Thyroid gland (tissue), 4 donors: ENCODE data around the gene ABCC10.

Experiments used
- CTCF ChIP-seq, 6 experiments: fragments of 200-600 bp in 3 of 6; fragments of 450-650 bp in 3 of 6; sonication (generic) in 3 of 6; IDR thresholded peaks; one replicate each; pipeline ENCODE4 v1.5.1; 2016 to 2019; ENCODE audit warnings: antibody characterized with exemption in 6 of 6, mild to moderate bottlenecking in 2 of 6, inconsistent platforms in 1 of 6, moderate library complexity in 1 of 6
- POLR2A ChIP-seq, 2 donors: fragments of 450-650 bp; IDR thresholded peaks; one replicate each; pipeline ENCODE4 v1.6.1; 2017; ENCODE audit warnings: antibody characterized with exemption in 2 of 2, mild to moderate bottlenecking in 2 of 2, moderate library complexity in 1 of 2

GRCh38 chr6:43495409-43495941 is 68.1 kb downstream of the ABCC10 start:
- TF ChIP-seq CTCF (IDR thresholded peaks at IDR 0.05) (no peak), POLR2A (IDR thresholded peaks at IDR 0.05) (no peak)
